ENCODE data around the gene TRAF4. TPM values are rescaled to one million over a fixed set of nuclear protein-coding genes. Genes with fewer than 3 reads are reported as not detected.
"Not testable (repeated sequence)": the region's sequence is repeated elsewhere in the genome, so short reads cannot be mapped to it uniquely, and the experiment has no call there.

The TRAF4 gene
- total RNA-seq, 4 donors from 2014 or later, result 8.4 to 66.7 (median 30.7) TPM

DNA sequence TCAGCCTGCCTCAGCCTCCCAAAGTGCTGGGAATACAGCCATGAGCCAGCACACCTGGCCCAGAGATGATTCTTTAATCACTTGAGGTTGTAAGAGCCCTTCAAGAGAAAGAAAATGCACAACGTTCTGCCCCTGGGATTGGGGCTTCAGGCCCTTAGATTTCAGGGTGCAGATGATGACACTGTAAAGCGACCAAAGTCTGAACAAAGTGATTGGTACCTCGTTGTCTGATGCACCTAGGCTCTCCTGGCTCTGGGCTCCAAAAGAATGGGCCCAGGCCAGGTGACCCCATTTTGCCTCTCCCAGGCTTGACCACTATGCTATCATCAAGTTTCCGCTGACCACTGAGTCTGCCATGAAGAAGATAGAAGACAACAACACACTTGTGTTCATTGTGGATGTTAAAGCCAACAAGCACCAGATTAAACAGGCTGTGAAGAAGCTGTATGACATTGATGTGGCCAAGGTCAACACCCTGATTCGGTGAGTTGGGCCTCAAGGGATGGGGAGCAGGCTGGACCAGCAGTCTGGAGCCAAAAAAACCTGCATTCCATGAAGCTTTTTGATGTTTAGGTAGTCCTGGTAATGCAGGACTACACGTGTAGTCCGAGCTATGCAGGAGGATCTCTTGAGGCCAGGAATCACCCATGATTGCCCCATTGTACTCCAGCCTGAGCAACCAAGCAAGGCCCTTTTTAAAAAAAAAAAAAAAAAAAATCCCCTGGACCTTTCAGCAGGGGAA, 21.2 kb upstream of the TRAF4 start:
- ATAC-seq (ENCODE audit: low FRiP score), result no peak
- DNase-seq (ENCODE audit: low spot score), result no peak
- TF ChIP-seq, protein P1, sequence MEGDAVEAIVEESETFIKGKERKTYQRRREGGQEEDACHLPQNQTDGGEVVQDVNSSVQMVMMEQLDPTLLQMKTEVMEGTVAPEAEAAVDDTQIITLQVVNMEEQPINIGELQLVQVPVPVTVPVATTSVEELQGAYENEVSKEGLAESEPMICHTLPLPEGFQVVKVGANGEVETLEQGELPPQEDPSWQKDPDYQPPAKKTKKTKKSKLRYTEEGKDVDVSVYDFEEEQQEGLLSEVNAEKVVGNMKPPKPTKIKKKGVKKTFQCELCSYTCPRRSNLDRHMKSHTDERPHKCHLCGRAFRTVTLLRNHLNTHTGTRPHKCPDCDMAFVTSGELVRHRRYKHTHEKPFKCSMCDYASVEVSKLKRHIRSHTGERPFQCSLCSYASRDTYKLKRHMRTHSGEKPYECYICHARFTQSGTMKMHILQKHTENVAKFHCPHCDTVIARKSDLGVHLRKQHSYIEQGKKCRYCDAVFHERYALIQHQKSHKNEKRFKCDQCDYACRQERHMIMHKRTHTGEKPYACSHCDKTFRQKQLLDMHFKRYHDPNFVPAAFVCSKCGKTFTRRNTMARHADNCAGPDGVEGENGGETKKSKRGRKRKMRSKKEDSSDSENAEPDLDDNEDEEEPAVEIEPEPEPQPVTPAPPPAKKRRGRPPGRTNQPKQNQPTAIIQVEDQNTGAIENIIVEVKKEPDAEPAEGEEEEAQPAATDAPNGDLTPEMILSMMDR (IDR thresholded peaks at IDR 0.05), result no peak

DNA sequence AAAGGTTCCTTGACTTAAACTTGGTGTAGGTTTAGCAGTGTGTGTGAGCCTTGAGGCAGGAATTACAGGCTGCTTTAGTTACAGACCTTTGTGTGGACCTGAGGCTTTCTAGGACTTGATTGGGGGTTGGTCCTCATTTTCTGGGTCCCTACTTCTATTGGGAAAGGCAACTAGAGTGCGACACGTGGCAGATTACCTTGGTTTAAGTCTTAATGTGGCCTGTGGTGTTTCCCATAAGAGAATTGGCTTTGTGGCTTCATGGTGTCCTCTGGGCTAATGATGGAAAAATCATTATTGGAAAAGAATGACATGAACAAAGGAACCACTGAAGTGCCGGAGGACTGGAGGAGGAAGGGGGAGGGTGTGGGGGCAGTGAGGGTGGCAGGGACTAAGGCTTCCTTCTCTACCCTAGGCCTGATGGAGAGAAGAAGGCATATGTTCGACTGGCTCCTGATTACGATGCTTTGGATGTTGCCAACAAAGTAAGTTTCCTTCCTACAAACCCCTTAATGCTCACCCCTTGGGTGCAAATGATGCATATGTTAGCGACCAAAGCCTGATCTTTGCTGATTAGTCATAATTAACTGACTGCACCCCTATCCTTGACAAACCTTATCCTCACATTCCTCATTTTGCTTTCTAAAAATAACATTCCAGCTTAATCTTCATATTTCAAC, 20.5 kb upstream of the TRAF4 start:
- ATAC-seq (ENCODE audit: low FRiP score), result no peak
- DNase-seq (ENCODE audit: low spot score), result no peak

DNA sequence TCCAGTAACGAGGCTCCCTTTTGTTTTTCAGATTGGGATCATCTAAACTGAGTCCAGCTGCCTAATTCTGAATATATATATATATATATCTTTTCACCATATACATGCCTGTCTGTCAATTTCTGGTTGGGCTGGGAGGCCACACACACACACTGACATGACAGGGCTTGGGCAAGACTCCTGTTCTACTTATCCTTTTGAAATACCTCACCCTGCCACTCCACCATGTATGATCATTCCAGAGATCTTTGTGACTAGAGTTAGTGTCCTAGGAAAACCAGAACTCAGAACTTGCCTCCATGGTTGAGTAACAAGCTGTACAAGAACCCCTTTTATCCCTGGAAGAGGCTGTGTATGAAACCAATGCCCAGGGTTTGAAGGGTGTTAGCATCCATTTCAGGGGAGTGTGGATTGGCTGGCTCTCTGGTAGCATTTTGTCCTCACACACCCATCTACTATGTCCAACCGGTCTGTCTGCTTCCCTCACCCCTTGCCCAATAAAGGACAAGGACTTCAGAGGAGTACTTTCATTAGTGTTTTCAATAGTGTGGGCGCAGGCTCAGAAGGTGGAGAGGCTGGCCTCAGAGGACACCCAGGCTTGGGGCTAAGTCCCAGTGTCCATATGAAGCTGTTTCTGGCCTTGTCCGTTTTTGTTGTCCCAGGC, 19.8 kb upstream of the TRAF4 start:
- not testable (repeated sequence) for DNase-seq (ENCODE audit: low spot score); ATAC-seq (ENCODE audit: low FRiP score)

More for the DNA sequence above, 20.5 kb upstream of the TRAF4 start:
- TF ChIP-seq, protein P1 (IDR thresholded peaks at IDR 0.05), result no peak

DNA sequence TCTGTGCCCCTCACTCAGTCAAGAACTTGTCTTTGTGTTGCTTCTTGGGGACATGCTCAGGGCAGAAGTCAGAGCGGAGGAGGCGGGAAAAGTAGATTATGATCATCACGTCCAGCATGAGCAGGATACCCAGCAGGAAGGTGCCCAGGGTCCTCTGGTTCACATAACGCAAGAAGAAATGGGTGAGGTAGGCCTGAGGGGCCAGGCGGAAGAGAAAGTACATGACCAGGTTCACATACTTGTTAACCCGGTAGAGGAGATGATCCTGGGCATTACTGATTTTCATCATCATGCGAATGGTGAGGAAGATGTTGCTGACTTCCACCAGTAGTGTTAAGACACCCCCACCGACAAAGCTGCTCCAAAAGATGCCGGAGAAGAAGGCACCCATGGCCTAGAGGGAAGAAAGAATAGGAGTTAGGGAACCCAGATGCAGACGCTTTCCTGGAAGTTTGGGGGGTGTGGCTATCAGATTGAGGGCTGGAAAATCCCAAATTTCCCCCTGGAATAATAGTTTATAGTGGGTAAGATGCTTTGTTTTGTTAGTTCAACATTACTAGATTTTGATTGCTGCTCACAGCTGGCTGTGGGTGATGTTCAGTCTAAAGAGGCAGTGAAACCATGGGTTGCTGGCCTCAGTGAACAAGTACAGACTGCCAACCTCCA, 19.2 kb upstream of the TRAF4 start:
- TF ChIP-seq, protein P1 (IDR thresholded peaks at IDR 0.05), result no peak
- DNase-seq (ENCODE audit: low spot score) (no peak), ATAC-seq (ENCODE audit: low FRiP score) (no peak)

DNA sequence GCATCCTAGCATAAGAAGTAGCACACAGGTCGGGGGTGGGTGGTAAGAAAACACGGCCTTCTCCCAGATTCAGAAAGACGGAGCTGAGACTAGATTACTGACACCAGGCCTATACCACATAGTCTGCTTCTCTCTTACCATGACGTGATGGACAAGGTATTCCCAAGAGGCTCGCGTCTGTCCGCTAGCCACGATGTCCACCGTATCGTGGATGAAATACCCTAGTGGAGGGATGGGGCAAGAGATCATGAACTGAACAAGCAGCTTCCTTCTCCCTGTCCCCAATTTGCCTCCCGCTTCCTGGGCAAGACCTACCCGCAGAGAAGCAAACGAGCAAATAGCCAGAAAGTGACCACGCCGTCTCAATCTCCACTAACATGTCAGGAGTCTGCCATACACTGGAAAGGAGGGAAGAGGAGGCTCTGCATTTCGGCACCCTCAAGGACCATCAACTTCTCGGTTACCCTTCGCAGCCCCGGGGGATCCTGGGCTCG, 18.6 kb upstream of the TRAF4 start:
- ATAC-seq (ENCODE audit: low FRiP score), result no peak

DNA sequence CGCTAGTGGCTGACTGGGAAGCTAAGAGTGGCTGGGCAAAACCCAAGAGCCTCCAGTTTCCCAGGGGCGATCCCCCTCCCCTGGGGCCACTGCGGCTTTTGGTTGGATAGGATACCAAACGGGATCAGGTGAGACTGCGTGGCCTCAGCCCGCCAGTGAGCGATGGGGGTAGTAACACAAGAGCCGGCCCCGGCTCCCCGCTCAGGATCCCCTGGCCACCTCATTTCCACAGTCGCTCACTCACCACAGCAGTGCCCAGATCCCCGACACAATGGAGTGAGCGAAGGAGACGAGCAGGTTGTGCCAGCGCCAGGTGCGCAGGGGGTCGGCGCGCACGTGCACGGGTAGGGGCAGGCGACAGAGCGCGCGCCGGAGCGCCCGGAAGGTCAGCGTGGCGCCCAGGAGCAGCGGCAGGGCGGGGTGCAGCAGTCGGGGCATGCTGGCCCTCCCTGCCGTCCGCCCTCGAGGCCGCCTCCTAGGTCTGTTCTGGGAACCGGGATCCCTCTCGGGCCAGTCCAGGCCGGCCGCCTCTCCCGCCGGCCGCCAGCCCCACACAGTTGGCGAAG, 18.1 kb upstream of the TRAF4 start:
- TF ChIP-seq, protein P1 (IDR thresholded peaks at IDR 0.05), result no peak
- ATAC-seq (ENCODE audit: low FRiP score), result peak; percentile 47
- DNase-seq (ENCODE audit: low spot score), result no peak

More for the DNA sequence above, 18.6 kb upstream of the TRAF4 start:
- DNase-seq (ENCODE audit: low spot score), result no peak
- TF ChIP-seq, protein P1 (IDR thresholded peaks at IDR 0.05), result no peak
